Spleen (tissue), 11 donors: ENCODE results near the gene KRT78. TPM values are rescaled to one million over a fixed set of nuclear protein-coding genes. Genes with fewer than 3 reads are reported as not detected.
A peak's percentile ranks its signal among the peaks of the same experiment; 100 is the strongest.

Source experiments
- DNase-seq: peaks from one replicate; pipeline ENCODE4 v3.0.0-alpha.2; 2020
- H3K27ac ChIP-seq, 8 donors: fragments of 200-600 bp; sonication (generic) in 7 of 8; 1 replicate in 4 of 8; 2 replicates in 4 of 8; pipeline versions ENCODE4 v1.5.0 to v1.8.0; 2016 to 2021; ENCODE audit warnings: inconsistent platforms in 4 of 8, mild to moderate bottlenecking in 4 of 8, moderate library complexity in 1 of 8
- H3K27me3 ChIP-seq, 7 donors: fragments of 200-600 bp; sonication (generic) in 6 of 7; replicated peaks in 1 of 7; 1 replicate in 4 of 7; 2 replicates in 3 of 7; pipeline versions ENCODE4 v1.5.0 to v1.8.0; 2016 to 2021; ENCODE audit warnings: inconsistent platforms in 3 of 7, mild to moderate bottlenecking in 1 of 7
- H3K36me3 ChIP-seq, 6 donors: fragments of 200-600 bp; sonication (generic) in 5 of 6; 1 replicate in 4 of 6; 2 replicates in 2 of 6; pipeline versions ENCODE4 v1.5.0 to v1.8.0; 2016 to 2021; ENCODE audit warnings: inconsistent platforms in 2 of 6
- H3K4me1 ChIP-seq, 6 donors: fragments of 200-600 bp; sonication (generic) in 5 of 6; 1 replicate in 3 of 6; 2 replicates in 3 of 6; pipeline versions ENCODE4 v1.5.0 to v1.8.0; 2016 to 2021; ENCODE audit warnings: inconsistent platforms in 3 of 6
- H3K4me3 ChIP-seq, 8 donors: fragments of 200-600 bp; sonication (generic) in 7 of 8; 1 replicate in 4 of 8; 2 replicates in 4 of 8; pipeline versions ENCODE4 v1.5.0 to v1.8.0; 2016 to 2021; ENCODE audit warnings: inconsistent platforms in 4 of 8, mild to moderate bottlenecking in 4 of 8, moderate library complexity in 2 of 8
- H3K9me3 ChIP-seq, 8 donors: fragments of 200-600 bp; sonication (generic) in 7 of 8; 1 replicate in 4 of 8; 2 replicates in 4 of 8; pipeline versions ENCODE4 v1.5.0 to v1.8.0; 2016 to 2021; ENCODE audit warnings: inconsistent platforms in 4 of 8
- CTCF ChIP-seq, 11 experiments: fragments of 200-600 bp in 7 of 11; fragments of 450-650 bp in 4 of 11; sonication (generic) in 4 of 11; IDR thresholded peaks in 8 of 11; conservative IDR thresholded peaks in 3 of 11; 1 replicate in 7 of 11; 2 replicates in 4 of 11; pipeline versions ENCODE4 v1.4.0 to v1.8.0; 2016 to 2021; ENCODE audit warnings: antibody characterized with exemption in 11 of 11, inconsistent platforms in 4 of 11, mild to moderate bottlenecking in 1 of 11
- POLR2A ChIP-seq, 3 donors: fragments of 450-650 bp; IDR thresholded peaks; one replicate each; pipeline ENCODE4 v1.5.1; 2017; ENCODE audit warnings: antibody characterized with exemption in 3 of 3, mild to moderate bottlenecking in 1 of 3
- POLR2AphosphoS5 ChIP-seq, 3 donors: sonication (generic); formaldehyde crosslinking; IDR thresholded peaks; one replicate each; pipeline ENCODE4 v1.5.1; 2017; ENCODE audit warnings: antibody characterized with exemption in 3 of 3
- WGBS, 5 donors: extraction: QIAGEN DNeasy Blood & Tissue Kit in 3 of 5; methylation state at CpG; one replicate each; pipeline versions ENCODE4 v1.1.5 to v1.1.7; 2013 to 2018; 5-methylcytosine and 5-hydroxymethylcytosine counted together
- intact Hi-C: fragments of 100-400 bp; cut with DNase I; formaldehyde crosslinking; loops from one replicate; pipeline ENCODE4 v1.15.0; 2023; ENCODE audit warnings: low total_unique reads
- polyA plus RNA-seq, 3 donors: library from polyadenylated mRNA; stranded (reverse); fragments of 200-250 nt; gene quantifications; one replicate each; pipeline ENCODE4 v1.2.1, GENCODE V29; 2013
- total RNA-seq, 7 donors: library from RNA; depleted of rRNA in 3 of 7; stranded (reverse); fragments of >200 nt in 3 of 7; fragmentation: NEBNext Ultra II Directional in 4 of 7; extraction: Animal tissue kit (Norgen Biotek cat#: 25700) in 4 of 7; gene quantifications; one replicate each; pipeline versions ENCODE4 v1.1.0 to v1.2.1, GENCODE V29; 2016 to 2021
- donor health status: healthy with polysubstance abuse.
- donor health status: DM: no; HTN: no; CAD: no; lungs with moderate emphysema.
- donor health status: DM: no; HTN: no; CAD: no.
- donor health status: Bipolar disorder and iron deficiency.
- donor health status: healthy.
- donor health status: DM: no; HTN: no; CAD: no.
- donor health status: DM: yes; HTN: yes; CAD: no.

The KRT78 gene
- total and polyA plus RNA-seq, 10 donors: 0.24 to 0.83 TPM; not detected in 8

GRCh38 chr12:52872644-52873389, 24.0 kb upstream of the KRT78 start:
- peak overlapping the region in 1 of 8 donors; percentile 63 for H3K27ac ChIP-seq
- no peak overlapping the region for H3K4me3 ChIP-seq
- no peak for TF ChIP-seq CTCF (IDR thresholded peaks at IDR 0.05 in 8 of 11, conservative IDR thresholded peaks at IDR 0.05 in 3 of 11)
- no peak for TF ChIP-seq POLR2AphosphoS5 (IDR thresholded peaks at IDR 0.05)
- no peak for TF ChIP-seq POLR2A (IDR thresholded peaks at IDR 0.05)
- H3K9me3 ChIP-seq: no peaks in the 10 kb centered on the region
- intact Hi-C loops: no loop called here
- WGBS, 5 donors: 89 to 96% (median 91%) methylated on average over 7 to 13 of the region's 13 CpGs
- H3K36me3 ChIP-seq: no peaks in the 10 kb centered on the region
- H3K4me1 ChIP-seq: peaks cover 0 to 48% (median 26%) of the 10 kb centered on the region in 6 donors
- peaks cover 0 to 21% (median 0%) of the 10 kb centered on the region in 7 donors for H3K27me3 ChIP-seq
- no peak for DNase-seq

GRCh38 chr12:52871291-52872039, 22.7 kb upstream of the KRT78 start:
- no peak for DNase-seq
- WGBS, 5 donors: 67 to 74% (median 69%) methylated on average over 9 of the region's 9 CpGs
- H3K9me3 ChIP-seq: no peaks in the 10 kb centered on the region
- peak overlapping the region in 5 of 8 donors; percentile 14 to 50 (median 32) for H3K27ac ChIP-seq
- TF ChIP-seq POLR2AphosphoS5 (IDR thresholded peaks at IDR 0.05) (no peak), POLR2A (IDR thresholded peaks at IDR 0.05) (no peak), CTCF (IDR thresholded peaks at IDR 0.05 in 8 of 11, conservative IDR thresholded peaks at IDR 0.05 in 3 of 11) (no peak)
- H3K36me3 ChIP-seq: no peaks in the 10 kb centered on the region
- H3K4me3 ChIP-seq: no peak overlapping the region
- H3K4me1 ChIP-seq: peaks cover 0 to 58% (median 32%) of the 10 kb centered on the region in 6 donors
- intact Hi-C loops: no loop called here
- peaks cover 0 to 21% (median 0%) of the 10 kb centered on the region in 7 donors for H3K27me3 ChIP-seq

- WGBS, 5 donors: 23 to 35% (median 27%) methylated on average over 10 to 14 of the region's 14 CpGs
- DNase-seq: peak; percentile 86
- peak overlapping the region in 4 of 8 donors; percentile 14 to 50 (median 40) for H3K27ac ChIP-seq
- H3K9me3 ChIP-seq: no peaks in the 10 kb centered on the region
- no peaks in the 10 kb centered on the region for H3K36me3 ChIP-seq
- H3K4me1 ChIP-seq: peaks cover 0 to 58% (median 32%) of the 10 kb centered on the region in 6 donors
- TF ChIP-seq POLR2AphosphoS5 (IDR thresholded peaks at IDR 0.05) (no peak), CTCF (IDR thresholded peaks at IDR 0.05 in 8 of 11, conservative IDR thresholded peaks at IDR 0.05 in 3 of 11) (peak in 10 of 11 experiments; percentile 31 to 87 (median 71)), POLR2A (IDR thresholded peaks at IDR 0.05) (no peak)
- peak overlapping the region in 1 of 8 donors; percentile 36 for H3K4me3 ChIP-seq
- intact Hi-C loops: no loop called here
- H3K27me3 ChIP-seq: peaks cover 0 to 21% (median 0%) of the 10 kb centered on the region in 7 donors
These were observed 21.8 kb upstream of the KRT78 start for GRCh38 chr12:52870361-52871290.
